Mononuclear cell (primary cell): ENCODE results near the gene INPP5F. TPM values are rescaled to one million over a fixed set of nuclear protein-coding genes. Genes with fewer than 3 reads are reported as not detected.
A peak's percentile ranks its signal among the peaks of the same experiment; 100 is the strongest.

Experiments used
- H3K27me3 ChIP-seq: 2 replicates; pipeline ENCODE4 v1.6.0; 2011; ENCODE audit warnings: low read length, control low read depth; ENCODE audit not compliant: insufficient read depth
- H3K4me1 ChIP-seq: 2 replicates; pipeline ENCODE4 v1.5.1; 2011; ENCODE audit warnings: mild to moderate bottlenecking, low read length, control low read depth; ENCODE audit not compliant: insufficient read depth
- H3K4me3 ChIP-seq: 2 replicates; pipeline ENCODE4 v1.5.1; 2011; ENCODE audit warnings: mild to moderate bottlenecking, low read length, moderate library complexity
- H3K9me3 ChIP-seq: 2 replicates; pipeline ENCODE4 v1.5.1; 2011; ENCODE audit warnings: low read depth, mild to moderate bottlenecking, control low read depth, low read length
- total RNA-seq: library from RNA; depleted of rRNA; stranded (reverse); fragments of >200 nt; gene quantifications from one replicate; pipeline ENCODE4 v1.2.3, GENCODE V29; 2012

The INPP5F gene
- 8.1 TPM for total RNA-seq

GRCh38 chr10:119725828-119726675 is at the start of gene INPP5F:
INPP5F (plus strand) TSS chr10:119726050; CDS start chr10:119726263, 213 bp downstream.
- peak within 1 kb of the TSS; percentile 68 for H3K4me3 ChIP-seq
- H3K4me1 ChIP-seq = peaks cover 33% of the 10 kb centered on the region
- no peaks in the 10 kb centered on the region for H3K9me3 ChIP-seq
- no peaks in the 10 kb centered on the region for H3K27me3 ChIP-seq

DNA sequence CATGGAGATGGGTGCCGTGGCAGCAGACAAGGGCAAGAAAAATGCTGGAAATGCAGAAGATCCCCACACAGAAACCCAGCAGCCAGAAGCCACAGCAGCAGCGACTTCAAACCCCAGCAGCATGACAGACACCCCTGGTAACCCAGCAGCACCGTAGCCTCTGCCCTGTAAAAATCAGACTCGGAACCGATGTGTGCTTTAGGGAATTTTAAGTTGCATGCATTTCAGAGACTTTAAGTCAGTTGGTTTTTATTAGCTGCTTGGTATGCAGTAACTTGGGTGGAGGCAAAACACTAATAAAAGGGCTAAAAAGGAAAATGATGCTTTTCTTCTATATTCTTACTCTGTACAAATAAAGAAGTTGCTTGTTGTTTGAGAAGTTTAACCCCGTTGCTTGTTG is 48.7 kb upstream of the INPP5F start:
- peaks cover 30% of the 10 kb centered on the region for H3K4me1 ChIP-seq
- H3K27me3 ChIP-seq = no peaks in the 10 kb centered on the region
- H3K9me3 ChIP-seq = no peaks in the 10 kb centered on the region
- no peak overlapping the region for H3K4me3 ChIP-seq

GRCh38 chr10:119677904-119678755 is 47.7 kb upstream of the INPP5F start:
- H3K27me3 ChIP-seq = no peaks in the 10 kb centered on the region
- no peak overlapping the region for H3K4me3 ChIP-seq
- peaks cover 36% of the 10 kb centered on the region for H3K4me1 ChIP-seq
- no peaks in the 10 kb centered on the region for H3K9me3 ChIP-seq

- Histone ChIP-seq H3K4me1 (peaks cover 36% of the 10 kb centered on the region), H3K4me3 (no peak overlapping the region), H3K27me3 (no peaks in the 10 kb centered on the region), H3K9me3 (no peaks in the 10 kb centered on the region)
Observed at GRCh38 chr10:119679480-119679829, 46.4 kb upstream of the INPP5F start.

GRCh38 chr10:119680050-119680449 is 45.8 kb upstream of the INPP5F start:
- H3K4me1 ChIP-seq = peaks cover 36% of the 10 kb centered on the region
- H3K4me3 ChIP-seq = no peak overlapping the region
- no peaks in the 10 kb centered on the region for H3K9me3 ChIP-seq
- no peaks in the 10 kb centered on the region for H3K27me3 ChIP-seq

GRCh38 chr10:119680650-119681081 is 45.2 kb upstream of the INPP5F start:
- Histone ChIP-seq H3K4me3 (no peak overlapping the region), H3K4me1 (peaks cover 36% of the 10 kb centered on the region), H3K9me3 (no peaks in the 10 kb centered on the region), H3K27me3 (no peaks in the 10 kb centered on the region)

DNA sequence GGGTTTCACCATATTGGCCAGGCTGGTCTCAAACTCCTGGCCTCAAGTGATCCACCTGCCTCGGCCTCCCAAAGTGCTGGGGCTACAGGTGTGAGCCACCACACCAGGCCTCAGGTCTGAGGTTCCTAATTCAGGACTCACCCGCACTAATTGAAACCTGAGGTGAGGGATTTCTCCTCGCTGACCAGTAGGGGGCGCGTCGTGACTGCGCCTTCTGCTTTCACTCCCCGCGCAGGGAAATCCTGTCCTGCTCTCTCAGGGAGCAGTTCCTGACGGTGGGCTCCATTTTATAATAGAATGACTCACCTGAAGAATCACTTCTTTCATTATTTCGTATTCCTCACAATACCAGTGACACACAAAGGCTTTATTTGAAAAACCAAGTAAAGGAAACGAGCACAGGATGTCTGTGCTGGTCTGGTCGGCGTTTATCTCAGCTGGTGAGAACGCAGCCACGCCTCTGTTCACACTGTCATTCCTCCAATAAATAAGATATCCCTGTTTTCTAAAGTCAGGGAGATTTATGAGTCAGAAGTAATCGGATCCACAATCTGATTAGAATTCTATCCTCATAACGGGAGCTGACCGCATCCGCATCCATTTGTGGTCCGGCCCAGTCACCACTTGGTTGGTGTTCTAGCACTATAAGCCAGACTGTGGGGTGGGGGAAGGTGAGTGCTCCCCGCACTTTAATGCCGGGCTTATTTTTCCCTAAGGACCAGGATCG is 39.2 kb upstream of the INPP5F start:
- Histone ChIP-seq H3K4me3 (no peak overlapping the region), H3K4me1 (peaks cover 28% of the 10 kb centered on the region), H3K9me3 (no peaks in the 10 kb centered on the region), H3K27me3 (no peaks in the 10 kb centered on the region)

GRCh38 chr10:119687192-119688032 is 38.4 kb upstream of the INPP5F start:
- H3K4me3 ChIP-seq = no peak overlapping the region
- no peaks in the 10 kb centered on the region for H3K9me3 ChIP-seq
- H3K27me3 ChIP-seq = no peaks in the 10 kb centered on the region
- H3K4me1 ChIP-seq = peaks cover 21% of the 10 kb centered on the region

GRCh38 chr10:119688033-119688508 is 37.8 kb upstream of the INPP5F start:
- Histone ChIP-seq H3K4me3 (no peak overlapping the region), H3K9me3 (no peaks in the 10 kb centered on the region), H3K4me1 (peaks cover 22% of the 10 kb centered on the region), H3K27me3 (no peaks in the 10 kb centered on the region)

DNA sequence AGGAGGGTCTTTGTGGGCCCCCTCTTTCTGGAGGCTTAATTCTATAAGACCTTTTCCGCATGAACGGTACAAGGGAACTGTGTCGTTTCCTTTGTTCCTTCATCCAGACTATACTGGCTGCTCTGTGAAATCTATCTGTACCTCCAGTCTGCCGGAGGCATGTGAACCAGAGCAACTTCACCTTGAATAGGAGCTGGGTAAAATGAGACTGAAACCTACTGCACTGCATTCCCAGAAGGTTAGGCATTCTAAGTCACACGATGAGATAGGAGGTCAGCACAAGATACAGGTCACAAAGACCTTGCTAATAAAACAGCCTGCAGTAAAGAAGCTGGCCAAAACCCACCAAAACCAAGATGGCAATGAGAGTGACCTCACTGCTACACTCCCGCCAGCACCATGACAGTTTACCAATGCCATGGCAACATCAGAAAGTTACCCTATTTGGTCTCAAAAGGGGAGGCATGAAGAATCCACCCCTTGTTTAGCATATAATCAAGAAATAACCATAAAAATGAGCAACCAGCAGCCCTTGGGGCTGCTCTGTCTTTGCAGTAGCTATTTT is 36.8 kb upstream of the INPP5F start:
- Histone ChIP-seq H3K27me3 (no peaks in the 10 kb centered on the region), H3K4me3 (no peak overlapping the region), H3K9me3 (no peaks in the 10 kb centered on the region), H3K4me1 (peaks cover 29% of the 10 kb centered on the region)

- no peaks in the 10 kb centered on the region for H3K27me3 ChIP-seq
- no peak overlapping the region for H3K4me3 ChIP-seq
- no peaks in the 10 kb centered on the region for H3K9me3 ChIP-seq
- H3K4me1 ChIP-seq = peaks cover 25% of the 10 kb centered on the region
Observed at GRCh38 chr10:119691726-119692125, 34.1 kb upstream of the INPP5F start.

DNA sequence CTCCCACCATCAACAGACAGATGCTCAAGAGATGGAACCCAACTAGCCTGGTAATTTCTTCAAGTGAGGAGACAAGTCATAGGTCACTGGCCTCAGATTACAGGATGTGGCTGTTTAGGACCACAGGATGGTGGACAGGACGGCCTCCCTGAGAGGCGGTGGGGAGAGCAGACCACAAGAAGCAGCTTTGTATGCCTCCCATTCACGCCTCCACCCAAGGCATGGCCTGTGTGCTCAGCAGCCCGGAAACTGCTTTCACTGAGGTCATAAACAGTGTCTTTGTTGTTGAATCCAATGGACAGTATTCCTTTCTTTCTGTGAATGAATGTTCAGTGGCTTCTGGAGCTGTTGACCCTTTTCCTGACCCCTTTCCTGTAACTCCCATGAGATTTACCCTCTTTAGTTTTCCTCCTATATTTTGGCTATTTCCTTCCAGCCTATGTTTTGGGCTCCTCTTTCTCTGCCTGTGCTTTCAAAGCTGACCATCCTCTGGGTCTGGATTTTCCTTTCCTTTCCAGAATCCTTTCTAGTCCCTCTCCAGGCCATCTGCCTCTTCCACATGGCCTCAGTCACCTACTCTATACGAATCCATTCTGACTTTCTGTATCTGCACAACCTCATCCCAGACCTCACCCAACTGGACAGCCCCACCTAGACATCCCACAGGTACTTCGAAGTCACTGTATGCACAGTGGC is 32.4 kb upstream of the INPP5F start:
- Histone ChIP-seq H3K9me3 (no peaks in the 10 kb centered on the region), H3K27me3 (no peaks in the 10 kb centered on the region), H3K4me1 (peaks cover 12% of the 10 kb centered on the region)

GRCh38 chr10:119694608-119695007 is 31.2 kb upstream of the INPP5F start:
- H3K9me3 ChIP-seq = no peaks in the 10 kb centered on the region
- H3K4me3 ChIP-seq = no peak overlapping the region
- no peaks in the 10 kb centered on the region for H3K27me3 ChIP-seq
- H3K4me1 ChIP-seq = peaks cover 12% of the 10 kb centered on the region

More for the DNA sequence above, 32.4 kb upstream of the INPP5F start:
- H3K4me3 ChIP-seq = no peak overlapping the region
